Activated CD4-positive, alpha-beta T cell treated with anti-CD3 and anti-CD28 coated beads, Interleukin-2, amount 10 ng/mL, durations not matched to agents 24 days and 14 days (primary cell): ENCODE results near the gene PRKCD. TPM values are rescaled to one million over a fixed set of nuclear protein-coding genes. Genes with fewer than 3 reads are reported as not detected.

Experiments
- DNase-seq: peaks from one replicate; pipeline ENCODE4 v3.0.0; 2022
- H3K27ac Mint-ChIP-seq: one replicate; pipeline ENCODE4 v1.8.0; 2022; ENCODE audit warnings: mild to moderate bottlenecking, mixed read lengths
- H3K27me3 Mint-ChIP-seq: one replicate; pipeline ENCODE4 v1.8.0; 2022; ENCODE audit warnings: mixed read lengths
- H3K36me3 Mint-ChIP-seq: one replicate; pipeline ENCODE4 v1.8.0; 2022; ENCODE audit warnings: low read depth, mild to moderate bottlenecking, mixed read lengths
- H3K4me1 Mint-ChIP-seq: one replicate; pipeline ENCODE4 v1.8.0; 2021; ENCODE audit warnings: mixed read lengths
- H3K4me3 Mint-ChIP-seq: one replicate; pipeline ENCODE4 v1.8.0; 2022; ENCODE audit warnings: mild to moderate bottlenecking, moderate library complexity, mixed read lengths
- H3K9me3 Mint-ChIP-seq: one replicate; pipeline ENCODE4 v1.8.0; 2021; ENCODE audit warnings: mixed read lengths
- intact Hi-C: fragments of 100-400 bp; cut with micrococcal nuclease; formaldehyde crosslinking; loops from one replicate; pipeline ENCODE4 v1.15.1; 2023
- total RNA-seq: library from RNA; stranded (reverse); gene quantifications from 2 replicates; pipeline ENCODE4 v1.2.3, GENCODE V29; 2022

The PRKCD gene
- total RNA-seq, 1 donor from 2014 or later, result 28.8 TPM

DNA sequence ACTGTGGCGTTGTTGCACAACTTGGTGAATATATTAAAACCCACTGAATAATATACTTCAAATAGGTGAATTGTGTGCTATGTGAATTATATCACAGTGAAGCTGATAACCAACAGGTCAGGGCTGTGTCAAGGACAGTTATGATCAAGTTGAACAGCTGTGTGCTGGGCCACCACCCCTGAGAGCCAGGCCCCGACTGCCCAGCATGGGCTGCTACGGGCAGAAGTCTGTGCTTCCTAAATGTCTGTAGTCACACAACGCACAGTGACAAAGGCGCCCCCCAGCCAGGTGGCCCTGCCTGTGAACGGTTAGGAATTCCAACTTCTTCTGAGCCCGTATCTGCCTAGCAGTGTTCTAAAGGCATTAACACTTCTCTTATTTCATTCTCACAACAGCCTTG lies 62.0 kb downstream of the PRKCD start:
- Mint-ChIP-seq H3K4me1 (peaks cover 5% of the 10 kb centered on the region), H3K4me3 (no peak overlapping the region), H3K27me3 (no peaks in the 10 kb centered on the region), H3K27ac (no peak overlapping the region), H3K9me3 (no peaks in the 10 kb centered on the region), H3K36me3 (peaks cover 30% of the 10 kb centered on the region)
- intact Hi-C loops, result loop anchor here (10.0 kb wide), 1 partner anchor 122 kb away; the partner anchor contains the start of gene DCP1A
- no peak for DNase-seq

DNA sequence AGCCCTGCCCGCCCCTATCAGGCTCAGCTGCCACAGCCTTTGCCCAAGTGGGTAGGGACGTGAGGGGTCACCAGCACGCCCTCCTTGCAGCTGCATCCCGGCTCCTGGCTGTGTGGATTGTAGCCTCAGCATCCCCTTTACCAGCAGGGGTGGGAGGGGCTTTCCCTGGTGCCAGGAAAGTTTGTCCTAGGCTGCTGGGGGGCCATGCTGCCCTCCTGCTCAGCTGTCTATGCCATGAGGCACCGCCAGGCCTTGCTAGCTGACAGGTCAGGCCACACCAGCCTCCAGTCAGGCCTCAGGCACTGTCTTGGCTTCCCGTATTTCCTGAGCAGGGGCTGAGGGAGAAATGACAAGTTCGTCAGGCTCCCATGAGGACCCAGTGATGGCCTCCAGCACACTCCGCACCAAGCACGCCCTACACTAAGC lies 62.5 kb downstream of the PRKCD start:
- no peaks in the 10 kb centered on the region for H3K27me3 Mint-ChIP-seq
- DNase-seq, result no peak
- H3K4me1 Mint-ChIP-seq, result peaks cover 5% of the 10 kb centered on the region
- no peak overlapping the region for H3K4me3 Mint-ChIP-seq
- intact Hi-C loops, result loop anchor here (10.0 kb wide), 1 partner anchor 121 kb away; the partner anchor contains the start of gene DCP1A
- no peak overlapping the region for H3K27ac Mint-ChIP-seq
- H3K9me3 Mint-ChIP-seq, result no peaks in the 10 kb centered on the region
- peaks cover 33% of the 10 kb centered on the region for H3K36me3 Mint-ChIP-seq

DNA sequence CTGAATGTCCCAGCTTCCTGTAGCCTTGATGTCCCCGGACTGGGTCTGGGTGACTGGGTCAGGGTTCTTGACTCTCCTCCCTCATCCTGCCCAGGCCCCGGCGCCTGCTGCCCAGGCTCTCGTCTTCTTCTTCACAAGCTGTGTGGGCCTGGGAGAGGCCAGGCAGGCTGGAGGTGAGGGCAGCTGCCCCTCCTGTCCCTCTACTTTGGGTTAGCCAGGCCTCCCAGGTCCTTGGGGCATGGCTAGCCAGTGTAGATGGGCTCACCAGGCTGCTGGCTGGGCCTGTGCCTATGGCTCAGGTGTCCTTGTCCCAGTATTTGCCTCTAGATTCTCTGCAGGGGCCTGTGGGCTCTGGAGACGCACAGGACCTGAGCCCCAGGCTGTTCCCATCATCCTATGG lies 63.0 kb downstream of the PRKCD start:
- Mint-ChIP-seq H3K4me3 (no peak overlapping the region), H3K27ac (no peak overlapping the region), H3K36me3 (peaks cover 37% of the 10 kb centered on the region), H3K27me3 (no peaks in the 10 kb centered on the region), H3K9me3 (no peaks in the 10 kb centered on the region), H3K4me1 (peaks cover 5% of the 10 kb centered on the region)
- intact Hi-C loops, result loop anchor here (10.0 kb wide), 1 partner anchor 121 kb away; the partner anchor contains the start of gene DCP1A
- no peak for DNase-seq

DNA sequence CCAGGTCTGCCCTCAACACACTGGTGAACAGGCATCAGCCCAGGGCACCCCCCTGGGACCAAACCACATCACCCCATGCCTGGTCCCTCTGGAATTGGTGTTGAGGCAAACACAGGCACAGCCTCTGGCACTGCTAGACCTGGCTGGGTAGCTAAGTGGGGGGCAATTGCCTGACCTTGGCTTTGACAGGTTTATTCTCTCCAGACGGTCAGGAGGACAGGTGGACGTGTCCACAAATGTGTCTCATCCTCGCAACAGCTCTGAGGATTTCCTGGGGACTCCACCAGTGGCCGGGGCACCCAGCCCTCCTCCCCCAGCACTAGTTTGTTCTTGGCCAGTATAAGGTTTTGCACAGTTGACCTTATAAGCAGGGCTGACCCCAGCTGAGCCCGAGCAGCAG lies 63.5 kb downstream of the PRKCD start:
- Mint-ChIP-seq H3K36me3 (peaks cover 39% of the 10 kb centered on the region), H3K27ac (no peak overlapping the region), H3K4me3 (no peak overlapping the region), H3K9me3 (no peaks in the 10 kb centered on the region), H3K4me1 (peaks cover 5% of the 10 kb centered on the region), H3K27me3 (no peaks in the 10 kb centered on the region)
- intact Hi-C loops, result loop anchor here (10.0 kb wide), 1 partner anchor 120 kb away; the partner anchor contains the start of gene DCP1A
- DNase-seq, result no peak

DNA sequence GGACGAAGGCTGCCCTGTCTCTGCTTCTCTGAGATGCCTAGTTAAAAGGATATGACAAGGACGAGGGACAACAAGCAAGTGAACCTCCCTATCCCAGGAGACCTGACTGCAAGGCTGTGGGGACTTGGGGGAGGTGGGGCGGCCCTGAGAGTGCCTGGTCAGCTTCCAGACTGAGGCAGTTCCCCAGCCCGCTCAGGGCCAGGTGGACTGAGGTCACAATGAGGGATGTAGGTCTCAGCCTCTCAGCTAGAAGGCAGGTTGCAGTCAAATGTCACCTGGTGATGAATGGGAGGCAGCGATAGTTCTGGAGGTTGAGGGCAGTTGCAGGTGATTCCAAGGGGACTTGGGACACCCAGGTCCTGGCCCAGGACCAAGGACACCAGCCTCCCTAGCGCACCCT lies 64.2 kb downstream of the PRKCD start:
- Mint-ChIP-seq H3K4me1 (peaks cover under 1% of the 10 kb centered on the region), H3K27me3 (no peaks in the 10 kb centered on the region), H3K27ac (no peak overlapping the region), H3K9me3 (no peaks in the 10 kb centered on the region), H3K4me3 (no peak overlapping the region), H3K36me3 (peaks cover 36% of the 10 kb centered on the region)
- no peak for DNase-seq
- intact Hi-C loops, result loop anchor here (10.0 kb wide), 1 partner anchor 120 kb away; the partner anchor contains the start of gene DCP1A

DNA sequence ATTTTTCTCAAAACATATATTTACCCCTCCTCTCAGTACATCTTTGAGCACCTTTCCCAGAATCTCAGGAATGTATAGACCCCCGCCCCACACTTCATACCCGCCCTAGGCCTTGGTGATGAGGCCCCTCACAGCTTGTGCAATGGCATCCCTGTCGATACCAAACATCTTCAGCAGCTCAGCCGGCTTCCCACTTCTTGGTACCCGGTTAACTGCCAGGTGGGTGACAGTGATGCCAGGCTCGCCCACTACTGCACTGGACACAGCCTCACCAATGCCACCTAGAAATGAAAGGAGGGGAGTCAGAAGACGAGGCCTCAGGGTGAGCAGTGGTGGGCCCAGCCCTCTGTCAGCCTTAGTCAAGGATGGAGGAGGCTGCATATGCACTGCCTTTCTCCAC lies 64.6 kb downstream of the PRKCD start:
- DNase-seq, result no peak
- Mint-ChIP-seq H3K4me3 (no peak overlapping the region), H3K36me3 (peaks cover 39% of the 10 kb centered on the region), H3K27ac (no peak overlapping the region), H3K27me3 (no peaks in the 10 kb centered on the region), H3K9me3 (no peaks in the 10 kb centered on the region), H3K4me1 (no peaks in the 10 kb centered on the region)
- intact Hi-C loops, result loop anchor here (10.0 kb wide), 1 partner anchor 119 kb away; the partner anchor contains the start of gene DCP1A

DNA sequence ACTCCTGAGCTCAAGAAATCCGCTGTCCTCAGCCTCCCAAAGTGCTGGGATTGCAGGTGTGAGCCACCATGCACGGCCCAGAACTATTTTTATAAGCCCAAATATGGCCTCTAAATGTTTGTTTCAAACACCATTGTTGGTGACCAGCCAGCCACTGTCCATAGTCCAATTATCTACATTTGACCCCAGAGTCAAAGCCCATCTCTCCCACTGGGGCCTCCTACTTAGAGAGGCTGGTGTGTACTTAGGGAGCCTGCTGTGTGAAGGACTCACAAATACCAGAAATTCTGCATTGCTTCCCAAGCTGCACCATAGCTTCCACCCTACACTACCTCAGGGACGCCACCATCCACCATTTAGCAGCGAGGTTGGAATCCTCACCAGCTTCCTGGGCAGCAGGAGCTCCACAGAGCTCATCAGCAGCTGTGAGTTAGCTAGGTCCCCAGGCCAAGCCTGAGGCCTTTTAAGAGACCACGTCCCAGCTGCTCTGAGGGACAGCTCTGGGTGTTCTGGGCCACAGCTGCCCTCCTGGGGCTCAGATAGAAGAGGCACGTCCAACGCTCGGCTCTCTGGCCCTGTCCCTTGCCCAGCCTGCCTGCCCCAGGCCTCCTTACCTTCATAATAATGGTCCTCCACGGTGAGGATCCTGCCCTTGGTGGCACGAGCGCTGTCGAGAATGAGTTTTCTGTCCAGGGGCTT lies 65.3 kb downstream of the PRKCD start:
- H3K27me3 Mint-ChIP-seq, result no peaks in the 10 kb centered on the region
- intact Hi-C loops, result loop anchor here (10.0 kb wide), 1 partner anchor 119 kb away; the partner anchor contains the start of gene DCP1A
- no peak for DNase-seq
- H3K9me3 Mint-ChIP-seq, result no peaks in the 10 kb centered on the region
- peaks cover 41% of the 10 kb centered on the region for H3K36me3 Mint-ChIP-seq
- H3K4me3 Mint-ChIP-seq, result no peak overlapping the region
- no peaks in the 10 kb centered on the region for H3K4me1 Mint-ChIP-seq
- no peak overlapping the region for H3K27ac Mint-ChIP-seq

DNA sequence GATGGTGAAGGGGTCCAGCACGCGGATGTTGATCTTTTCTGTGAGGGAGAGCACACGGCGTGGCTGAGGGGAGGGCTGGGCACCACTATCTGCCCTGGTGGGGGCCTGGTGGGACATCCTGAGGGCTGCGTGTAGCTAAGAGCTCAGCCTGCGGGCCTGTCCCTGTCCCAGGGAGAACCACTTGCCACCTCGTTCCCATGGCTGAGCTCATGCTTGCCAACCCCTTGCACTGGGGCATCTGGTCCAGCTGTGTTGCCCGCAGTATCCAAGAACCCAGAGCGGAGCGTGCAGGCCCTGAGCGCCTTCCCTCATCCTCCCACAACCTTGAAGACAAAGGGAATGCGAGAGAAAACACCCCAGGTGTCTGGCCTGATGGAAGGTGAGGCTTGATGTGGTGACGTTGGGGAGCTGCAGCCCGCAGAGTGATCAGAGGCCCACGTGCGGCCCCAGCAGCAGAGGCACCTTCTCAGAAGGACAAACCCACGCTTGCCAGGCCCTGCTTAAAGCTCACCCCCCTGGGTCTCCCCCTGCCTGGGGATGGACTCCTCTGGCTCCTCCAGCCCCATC lies 65.9 kb downstream of the PRKCD start:
- Mint-ChIP-seq H3K9me3 (no peaks in the 10 kb centered on the region), H3K27ac (peak overlapping the region; percentile 16), H3K36me3 (peaks cover 45% of the 10 kb centered on the region), H3K4me1 (no peaks in the 10 kb centered on the region), H3K4me3 (no peak overlapping the region), H3K27me3 (no peaks in the 10 kb centered on the region)
- intact Hi-C loops, result loop anchor here (10.0 kb wide), 1 partner anchor 118 kb away; the partner anchor contains the start of gene DCP1A
- no peak for DNase-seq

DNA sequence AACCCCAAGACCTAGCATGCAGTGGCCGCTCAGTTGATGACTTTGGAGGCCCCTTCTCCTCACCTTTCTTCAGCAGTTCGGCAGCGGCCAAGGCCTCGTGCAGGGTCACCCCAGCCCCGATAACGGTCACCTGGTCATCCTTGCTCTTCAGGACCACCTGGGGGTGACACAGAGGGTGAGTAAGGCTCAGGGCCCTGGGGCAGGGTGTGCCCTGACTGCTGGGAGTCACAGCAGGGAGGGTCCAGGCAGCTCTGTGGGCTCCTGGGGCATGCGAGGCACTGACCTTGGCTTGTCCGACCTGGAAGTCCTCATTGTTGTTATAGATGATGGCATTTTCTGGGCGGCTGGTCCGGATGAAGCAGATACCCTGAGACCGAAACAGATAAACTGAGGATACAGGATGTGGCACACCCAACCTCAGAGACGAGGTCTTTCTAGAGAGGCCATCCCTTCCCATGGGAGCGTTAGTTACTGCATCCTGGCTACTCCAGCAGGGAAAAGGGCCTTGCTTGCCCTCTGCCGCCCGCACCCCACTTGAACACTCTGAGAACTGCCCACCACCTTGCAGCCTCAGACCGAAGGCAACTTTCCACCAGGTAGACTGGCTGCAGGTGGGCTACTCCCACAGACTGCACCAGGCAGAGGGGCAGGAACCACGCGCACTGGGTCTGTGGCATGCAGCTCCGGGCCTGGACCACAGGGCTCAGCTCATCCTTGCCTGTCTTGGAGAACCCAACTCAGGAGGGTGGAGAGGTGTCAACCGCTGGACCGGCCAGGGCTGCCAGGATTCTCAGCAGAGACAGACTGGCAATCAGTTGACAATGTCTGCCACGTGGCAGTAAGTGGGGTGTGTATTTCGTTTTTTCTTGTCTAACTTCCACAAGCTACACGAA lies 67.2 kb downstream of the PRKCD start:
- no peaks in the 10 kb centered on the region for H3K4me1 Mint-ChIP-seq
- H3K36me3 Mint-ChIP-seq, result peaks cover 52% of the 10 kb centered on the region
- no peak for DNase-seq
- no peak overlapping the region for H3K27ac Mint-ChIP-seq
- H3K9me3 Mint-ChIP-seq, result no peaks in the 10 kb centered on the region
- H3K27me3 Mint-ChIP-seq, result no peaks in the 10 kb centered on the region
- intact Hi-C loops, result loop anchor here (10.0 kb wide), 1 partner anchor 117 kb away; the partner anchor contains the start of gene DCP1A
- no peak overlapping the region for H3K4me3 Mint-ChIP-seq

DNA sequence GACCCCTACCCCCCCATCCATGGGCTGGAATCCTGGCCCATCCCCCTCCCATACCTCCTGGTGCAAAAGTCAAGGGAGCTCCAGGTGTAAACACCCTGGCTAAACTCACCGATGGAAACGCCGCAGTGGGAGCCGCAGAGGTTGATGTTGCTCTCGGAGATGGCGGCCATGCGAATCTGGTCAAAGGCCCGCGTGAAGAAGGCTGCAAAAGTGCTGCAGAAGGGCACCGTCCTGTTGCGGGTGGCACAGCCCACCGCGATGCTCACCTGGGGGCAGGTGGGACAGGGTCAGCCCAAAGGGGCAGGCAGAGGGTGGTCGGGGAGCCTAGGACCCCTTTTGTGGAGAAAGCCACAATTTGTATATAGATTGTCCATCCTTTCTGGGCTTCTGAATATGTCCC lies 68.2 kb downstream of the PRKCD start:
- H3K27ac Mint-ChIP-seq, result no peak overlapping the region
- intact Hi-C loops, result loop anchor here (10.0 kb wide), 1 partner anchor 116 kb away; the partner anchor contains the start of gene DCP1A
- no peaks in the 10 kb centered on the region for H3K9me3 Mint-ChIP-seq
- no peaks in the 10 kb centered on the region for H3K27me3 Mint-ChIP-seq
- H3K36me3 Mint-ChIP-seq, result peaks cover 55% of the 10 kb centered on the region
- no peak overlapping the region for H3K4me3 Mint-ChIP-seq
- H3K4me1 Mint-ChIP-seq, result no peaks in the 10 kb centered on the region
- no peak for DNase-seq

DNA sequence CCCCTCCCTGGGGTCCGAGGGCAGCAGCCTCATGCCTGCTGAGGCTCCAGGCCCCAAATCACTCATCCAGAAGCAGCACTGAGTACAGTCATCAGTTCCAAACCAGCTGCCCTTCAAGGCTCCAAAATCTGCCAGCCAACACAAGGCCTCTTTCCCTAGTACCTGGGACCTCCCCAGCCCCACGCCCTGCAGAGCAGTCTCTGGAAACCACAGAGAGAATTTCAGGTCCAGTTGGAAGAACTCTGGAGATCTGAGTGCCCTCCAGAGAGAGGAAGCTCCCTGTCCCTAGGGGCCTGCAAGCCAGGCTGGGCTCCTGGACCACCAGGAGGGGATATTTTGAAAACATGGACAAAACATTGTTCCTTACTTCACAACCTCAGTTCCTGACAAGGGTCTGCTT lies 68.6 kb downstream of the PRKCD start:
- H3K27me3 Mint-ChIP-seq, result no peaks in the 10 kb centered on the region
- peaks cover 57% of the 10 kb centered on the region for H3K36me3 Mint-ChIP-seq
- intact Hi-C loops, result loop anchor here (10.0 kb wide), 1 partner anchor 115 kb away; the partner anchor contains the start of gene DCP1A
- H3K9me3 Mint-ChIP-seq, result no peaks in the 10 kb centered on the region
- H3K4me1 Mint-ChIP-seq, result no peaks in the 10 kb centered on the region
- DNase-seq, result no peak
- no peak overlapping the region for H3K27ac Mint-ChIP-seq
- no peak overlapping the region for H3K4me3 Mint-ChIP-seq

DNA sequence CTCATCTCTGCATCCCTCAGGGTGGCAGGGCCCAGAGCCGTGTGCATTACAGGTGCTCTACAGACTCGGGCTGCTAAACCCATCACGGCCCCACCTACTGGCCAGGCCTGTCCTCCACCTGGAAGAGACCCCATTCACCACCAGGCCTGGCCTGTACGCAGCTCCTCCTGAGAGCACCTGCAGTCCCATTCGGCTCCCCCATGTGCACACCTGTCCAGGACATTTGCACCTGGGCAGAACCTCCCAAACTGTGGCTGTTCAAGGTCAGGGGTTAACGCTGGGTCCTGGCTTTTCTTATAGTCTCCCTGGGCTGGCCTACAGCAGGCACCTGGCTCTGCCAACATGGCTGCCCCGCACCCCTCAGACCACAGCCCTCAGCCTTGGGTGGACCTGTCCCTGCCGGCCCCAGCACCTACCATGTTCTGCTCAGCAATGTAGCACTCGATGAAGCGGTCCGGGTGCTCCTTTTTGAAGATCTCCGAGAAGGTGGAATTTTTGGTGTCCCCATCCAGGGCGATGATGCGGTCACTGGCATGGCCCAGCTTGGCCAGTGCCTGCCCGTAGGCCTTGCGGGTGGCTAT lies 69.1 kb downstream of the PRKCD start:
- Mint-ChIP-seq H3K27me3 (no peaks in the 10 kb centered on the region), H3K4me3 (no peak overlapping the region), H3K36me3 (peaks cover 61% of the 10 kb centered on the region), H3K9me3 (no peaks in the 10 kb centered on the region), H3K4me1 (peaks cover under 1% of the 10 kb centered on the region), H3K27ac (no peak overlapping the region)
- DNase-seq, result no peak
- intact Hi-C loops, result no loop called here

DNA sequence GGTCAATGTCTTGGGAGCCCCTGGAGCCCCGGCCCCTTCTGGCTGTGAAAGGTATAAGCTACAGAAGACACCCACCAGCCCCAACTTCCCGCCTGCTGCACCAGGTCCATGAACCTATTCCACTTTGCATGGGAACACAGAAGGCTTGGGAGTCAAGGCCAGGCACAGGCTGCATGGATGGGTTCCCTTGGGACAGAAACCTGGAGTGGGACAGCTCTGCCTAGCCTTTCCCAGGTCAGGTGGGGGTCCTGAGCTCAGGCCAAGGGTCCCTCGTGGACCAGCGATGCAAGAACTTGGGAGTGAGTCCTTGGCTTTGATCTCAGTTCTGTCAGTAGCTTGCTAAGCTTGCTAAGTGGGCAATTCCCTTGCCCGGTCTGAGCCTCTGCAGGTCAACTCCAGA lies 69.8 kb downstream of the PRKCD start:
- intact Hi-C loops, result no loop called here
- no peaks in the 10 kb centered on the region for H3K27me3 Mint-ChIP-seq
- peaks cover 3% of the 10 kb centered on the region for H3K4me1 Mint-ChIP-seq
- no peak overlapping the region for H3K27ac Mint-ChIP-seq
- peaks cover 63% of the 10 kb centered on the region for H3K36me3 Mint-ChIP-seq
- no peak overlapping the region for H3K4me3 Mint-ChIP-seq
- no peak for DNase-seq
- H3K9me3 Mint-ChIP-seq, result no peaks in the 10 kb centered on the region
